GM21737 (cell line): ENCODE data around the gene FIZ1.
A peak's percentile ranks its signal among the peaks of the same experiment; 100 is the strongest.
"Not testable (repeated sequence)": the region's sequence is repeated elsewhere in the genome, so short reads cannot be mapped to it uniquely, and the experiment has no call there.

Source experiments
- ATAC-seq: cut with Tn5 transposase; IDR thresholded peaks from one replicate; pipeline ENCODE4 v1.9.1; 2021; ENCODE audit warnings: mild to moderate bottlenecking, moderate library complexity; ENCODE audit not compliant: unreplicated experiment

The FIZ1 gene

DNA sequence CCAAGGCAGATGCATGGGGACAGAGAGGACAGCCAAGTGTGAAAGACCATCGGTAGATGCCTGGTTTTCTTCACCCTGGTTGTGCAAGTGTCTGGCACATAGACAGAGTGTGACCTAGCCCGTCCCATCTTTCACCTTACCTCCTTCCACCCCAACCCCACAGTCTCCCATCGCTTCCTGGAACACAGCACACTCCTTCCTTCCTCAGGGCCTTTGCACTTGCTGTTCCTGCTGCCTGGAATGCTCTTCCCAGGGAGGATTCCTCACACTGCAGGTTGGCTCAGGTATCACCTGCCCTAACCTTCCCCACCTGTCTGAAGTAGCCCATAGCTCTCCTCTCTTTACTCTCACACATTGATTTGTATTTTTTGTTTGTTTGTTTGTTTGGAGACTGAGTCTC, 3.0 kb downstream of the FIZ1 start:
- ATAC-seq = no peak

DNA sequence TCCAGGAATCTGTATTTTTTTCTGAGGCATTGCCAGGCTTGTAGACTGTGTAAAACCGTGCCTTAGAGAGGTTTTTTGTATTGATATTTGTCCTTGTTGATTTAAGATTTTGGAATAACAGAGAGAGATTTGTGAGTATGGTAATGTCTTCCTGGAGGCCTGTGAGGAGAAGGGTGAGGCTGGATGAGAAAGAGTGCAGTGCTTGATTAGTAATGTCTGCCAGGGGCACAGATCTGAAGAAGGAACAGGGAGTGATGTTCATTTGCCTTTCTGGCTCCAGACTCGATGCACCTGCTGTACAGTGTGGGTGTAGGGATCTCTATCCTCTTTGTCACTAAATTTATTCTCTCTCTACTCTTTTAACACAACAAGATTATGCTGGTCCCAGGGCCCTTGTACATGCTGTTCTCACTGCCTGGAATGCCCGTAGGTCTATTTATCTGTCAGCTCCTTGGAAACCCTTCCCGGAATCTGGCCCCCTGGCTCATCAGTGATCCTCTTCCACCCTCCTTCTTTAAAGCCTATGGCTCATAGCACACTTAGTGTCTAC, 4.2 kb downstream of the FIZ1 start:
- no peak for ATAC-seq

DNA sequence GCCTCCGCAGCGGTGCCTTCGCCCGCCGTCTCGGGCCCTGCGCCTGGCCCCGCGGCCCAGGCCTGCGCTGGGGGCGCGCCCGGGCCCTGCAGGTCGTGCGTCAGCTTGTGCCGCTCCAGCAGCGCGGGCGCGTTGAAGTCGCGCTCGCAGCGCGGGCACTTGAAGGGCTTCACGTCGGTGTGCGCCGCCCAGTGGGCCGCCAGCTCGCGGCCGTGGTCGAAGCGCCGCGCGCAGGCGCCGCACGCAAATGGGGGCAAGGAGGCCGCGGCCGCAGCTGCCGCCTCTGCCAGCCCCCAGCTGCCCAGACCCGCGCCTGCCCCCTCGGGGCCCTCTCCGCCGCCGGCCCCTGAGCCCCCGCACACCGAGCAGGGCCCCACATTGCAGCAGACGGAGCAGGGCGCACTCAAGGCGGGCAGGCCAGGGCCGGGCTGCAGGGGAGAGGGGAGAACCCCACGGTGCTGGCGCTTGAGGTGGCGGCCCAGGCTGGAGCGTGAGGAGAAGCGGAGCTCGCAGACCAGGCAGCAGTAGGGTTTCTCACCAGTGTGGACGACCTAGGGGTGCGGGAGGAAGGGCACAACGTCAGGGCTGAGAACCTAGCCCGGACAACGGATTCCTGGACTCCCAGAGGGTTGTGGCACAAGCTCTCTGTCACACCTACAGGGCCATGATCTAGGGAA, 6.1 kb downstream of the FIZ1 start:
- no peak for ATAC-seq

DNA sequence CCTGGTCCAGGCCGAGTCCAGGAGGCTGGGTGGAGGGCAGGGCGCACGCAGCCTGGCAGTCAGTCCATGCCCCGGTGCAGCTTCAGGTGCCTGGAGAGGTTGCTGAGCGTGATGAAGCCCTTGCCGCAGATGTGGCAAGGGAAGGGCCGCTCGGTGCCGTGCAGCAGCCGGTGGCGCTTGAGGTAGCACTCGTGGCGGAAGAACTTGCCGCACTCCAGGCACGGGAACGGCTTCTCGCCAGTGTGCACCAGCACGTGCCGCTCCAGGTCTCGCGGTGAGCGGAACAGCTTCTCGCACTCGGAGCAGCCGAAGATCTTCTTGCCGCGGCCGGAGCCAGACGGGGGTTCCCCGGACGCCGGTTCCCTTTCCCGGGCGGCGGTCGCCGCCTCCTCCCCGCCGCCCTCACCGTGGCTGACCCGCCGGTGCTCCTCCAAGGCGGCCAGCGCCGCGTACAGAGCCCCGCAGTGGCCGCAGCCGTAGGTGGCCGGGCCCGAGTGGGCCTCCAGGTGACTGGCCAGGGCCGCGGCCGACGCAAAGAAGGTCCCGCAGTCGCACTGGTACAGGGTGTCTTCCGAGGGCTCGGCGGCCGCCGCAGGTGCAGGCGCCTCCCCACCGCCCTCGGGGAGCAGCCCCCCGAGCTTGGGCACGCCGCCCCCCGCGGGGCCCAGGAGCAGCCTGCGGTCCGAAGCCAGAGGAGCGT, 6.8 kb downstream of the FIZ1 start:
- ATAC-seq = no peak

DNA sequence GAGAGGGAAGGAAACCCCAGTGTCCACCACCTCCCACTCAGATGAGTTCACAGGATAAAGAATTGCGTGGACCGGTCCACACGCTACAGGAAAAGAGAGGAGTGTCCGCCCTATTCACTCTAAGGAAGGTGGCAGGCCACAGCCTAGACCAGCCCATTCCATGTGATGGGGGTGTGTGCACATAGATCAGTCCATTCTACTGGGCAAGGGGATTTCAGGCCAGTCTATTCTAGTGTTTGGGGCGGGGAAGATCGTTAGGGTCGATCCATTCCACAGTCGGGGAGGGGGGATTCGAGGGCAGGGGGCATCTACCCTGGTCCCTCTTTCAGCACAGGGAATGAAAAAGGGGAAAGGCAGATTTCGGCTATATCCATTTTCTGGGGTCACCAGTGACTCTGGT, 7.8 kb downstream of the FIZ1 start:
- no peak for ATAC-seq

DNA sequence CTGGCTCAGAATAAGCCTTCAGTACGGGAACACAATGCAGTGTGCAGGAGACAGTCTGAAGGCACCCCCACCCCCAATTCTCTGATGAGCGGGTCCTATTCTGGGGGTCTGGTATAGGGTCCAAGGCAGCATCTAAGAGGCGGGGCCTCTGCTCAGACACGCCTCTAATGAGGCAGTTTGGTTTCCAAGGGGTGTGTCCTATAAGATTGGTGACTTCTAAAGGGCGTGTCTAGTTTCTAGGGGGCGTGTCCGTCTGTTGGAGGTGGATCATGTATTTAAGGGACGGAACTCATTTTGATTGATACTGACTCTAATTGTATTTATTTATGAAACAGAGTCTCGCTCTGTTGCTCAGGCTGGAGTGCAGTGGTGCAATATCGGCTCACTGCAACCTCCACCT, 8.7 kb downstream of the FIZ1 start:
- no peak for ATAC-seq

DNA sequence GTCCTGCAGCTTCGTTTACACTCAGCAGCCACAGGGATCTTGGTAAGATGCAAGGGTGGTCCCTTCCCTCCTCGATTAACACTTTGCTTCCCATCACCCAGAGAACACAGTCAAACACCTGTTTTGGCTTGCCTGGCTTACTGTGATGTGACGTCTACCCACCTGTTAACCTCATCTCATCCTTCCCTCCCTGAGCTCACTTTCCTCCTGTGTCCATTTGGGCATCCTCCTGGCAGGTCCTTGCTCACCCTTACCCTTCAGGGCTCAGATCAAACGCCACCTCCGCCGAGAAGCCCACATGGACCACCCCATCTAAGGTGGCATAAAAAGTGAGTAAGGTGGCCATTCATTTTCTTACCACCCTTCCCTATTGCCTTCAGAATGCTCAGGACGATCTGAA, 9.2 kb downstream of the FIZ1 start:
- no peak for ATAC-seq

DNA sequence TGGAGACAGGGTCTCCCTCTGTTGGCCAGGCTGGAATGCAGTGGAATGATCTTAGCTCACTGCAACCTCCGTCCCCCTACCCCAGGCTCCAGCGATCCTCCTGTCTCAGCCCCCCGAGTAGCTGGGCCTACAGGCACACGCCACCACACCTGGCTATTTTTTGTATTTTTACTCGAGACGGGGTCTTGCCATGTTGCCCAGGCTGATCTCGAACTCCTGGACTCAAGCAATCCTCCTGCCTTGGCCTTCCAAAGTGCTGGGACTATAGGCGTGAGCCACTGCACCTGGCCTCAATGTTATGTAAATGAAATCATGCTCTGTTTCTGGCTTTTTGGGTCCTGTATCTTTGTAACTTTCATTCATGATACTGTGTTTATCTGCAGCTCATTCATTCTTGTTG, 10.6 kb downstream of the FIZ1 start:
- ATAC-seq = no peak

DNA sequence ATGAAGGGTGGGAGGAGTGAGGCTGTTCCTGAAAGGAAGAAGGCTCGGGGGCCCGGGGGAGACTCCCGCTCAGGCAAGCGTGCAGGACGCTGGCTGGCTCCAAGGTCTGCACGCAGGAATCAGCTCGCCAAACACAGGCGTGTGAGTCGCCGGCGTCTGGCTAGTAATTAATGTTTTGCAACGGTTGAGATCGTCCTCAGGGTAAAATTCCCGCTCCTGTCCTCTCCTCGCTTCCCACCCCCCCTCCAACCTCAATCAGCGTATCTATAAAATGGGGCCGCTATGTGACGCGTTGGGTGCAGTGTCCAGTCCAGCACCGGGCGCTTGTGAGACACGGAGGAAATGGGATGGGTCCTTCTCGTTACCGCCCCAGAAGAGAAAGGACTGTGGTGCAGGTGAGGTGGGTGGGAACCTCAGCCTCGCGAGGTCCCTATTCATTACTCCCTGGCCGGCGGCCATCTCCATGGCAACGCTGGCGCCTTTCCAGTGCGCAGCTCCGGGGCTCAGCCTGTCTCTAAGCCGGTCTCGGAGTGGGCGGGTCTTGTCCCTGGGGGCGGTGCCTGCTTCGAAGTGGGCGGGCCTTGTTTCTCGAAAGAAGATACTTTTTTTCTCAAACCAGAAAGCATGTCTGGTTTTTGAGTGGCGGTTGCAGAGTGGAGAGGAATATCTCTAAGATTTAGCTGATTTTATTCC, 12.2 kb downstream of the FIZ1 start:
- ATAC-seq = peak; percentile 72

DNA sequence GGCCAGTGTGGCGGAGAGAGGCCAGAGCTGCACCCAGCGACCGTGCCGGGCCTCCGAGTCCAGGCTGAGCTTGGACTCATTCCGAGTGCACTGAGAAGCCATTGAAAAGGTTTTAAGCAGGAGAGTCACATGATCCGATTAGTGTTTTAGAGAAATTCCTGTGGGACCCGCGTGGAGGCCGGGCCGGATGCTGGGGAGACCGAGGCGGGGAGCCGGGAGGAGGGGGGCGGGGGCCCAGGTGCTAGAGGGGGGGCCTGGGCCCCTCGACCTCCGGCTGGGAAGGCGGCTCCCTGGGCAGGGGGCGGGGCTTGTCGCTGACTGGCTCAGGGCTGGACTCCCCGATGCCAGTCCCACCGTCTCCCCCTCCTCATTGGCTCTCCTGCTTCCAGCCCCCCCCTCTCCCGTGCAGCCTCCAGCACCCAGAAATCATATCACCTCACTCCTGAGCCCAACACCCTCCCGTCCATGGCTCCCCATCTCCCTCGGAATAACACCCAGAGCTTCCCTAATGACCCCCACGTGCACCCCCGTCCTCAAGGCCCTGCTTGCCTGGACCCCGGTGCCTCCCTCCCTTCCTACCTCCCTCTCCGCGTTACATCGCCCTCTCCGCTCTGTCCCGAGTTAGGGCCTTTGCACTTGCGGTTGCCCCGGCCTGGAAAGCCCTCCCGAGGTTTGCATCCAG, 13.5 kb downstream of the FIZ1 start:
- ATAC-seq = no peak

DNA sequence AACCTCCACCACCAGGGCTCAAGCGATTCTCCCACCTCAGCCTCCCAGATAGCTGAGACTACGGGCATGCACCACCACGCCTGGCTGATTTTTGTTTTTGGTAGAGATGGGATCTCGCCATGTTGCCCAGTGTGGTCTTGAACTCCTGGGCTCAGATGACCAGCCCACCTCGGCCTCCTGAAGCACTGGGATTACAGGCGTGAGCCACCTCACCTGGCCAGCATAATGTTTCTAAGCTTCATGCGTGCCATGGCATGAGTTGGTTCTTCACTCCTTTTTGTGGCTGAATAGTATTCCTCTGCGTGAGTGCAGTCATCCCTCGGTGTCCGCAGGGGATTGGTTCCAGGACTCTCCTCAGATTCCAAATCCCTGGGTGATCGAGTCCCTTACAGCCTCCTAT, 14.4 kb downstream of the FIZ1 start:
- no peak for ATAC-seq

DNA sequence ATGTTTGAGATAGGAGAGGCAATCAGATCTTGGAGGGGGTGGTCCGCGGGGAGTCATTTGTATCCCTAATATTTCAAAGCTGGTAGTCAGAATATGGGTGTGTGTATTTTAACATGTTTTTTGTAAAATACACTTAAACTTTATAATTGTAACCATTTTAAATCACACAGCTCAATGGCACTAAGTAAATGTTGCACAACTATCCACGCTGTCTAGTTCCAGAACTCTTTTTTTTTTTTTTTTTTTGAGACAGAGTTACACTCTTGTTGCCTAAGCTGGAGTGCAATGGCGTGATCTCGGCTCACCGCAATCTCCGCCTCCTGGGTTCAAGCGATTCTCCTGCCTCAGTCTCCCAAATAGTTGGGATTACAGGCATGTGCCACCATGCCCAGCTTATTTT, 15.4 kb downstream of the FIZ1 start:
- not testable (repeated sequence) for ATAC-seq

DNA sequence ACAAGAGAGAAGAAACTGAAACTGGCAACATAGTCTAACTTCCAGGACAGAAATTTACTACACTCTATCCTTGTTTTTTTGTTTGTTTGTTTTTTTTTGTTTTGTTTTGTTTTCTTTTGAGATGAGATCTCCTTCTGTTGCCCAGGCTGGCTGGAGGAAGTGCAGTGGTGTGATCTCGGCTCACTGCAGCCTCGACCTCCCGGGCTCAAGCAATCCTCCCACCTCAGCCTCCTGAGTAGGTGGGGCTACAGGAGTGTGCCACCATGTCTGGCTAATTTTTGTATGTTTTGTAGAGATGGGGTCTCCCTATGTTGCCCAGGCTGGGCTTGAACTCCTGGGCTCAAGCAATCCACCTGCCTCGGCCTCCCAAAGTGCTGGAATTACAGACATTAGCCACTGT, 17.0 kb downstream of the FIZ1 start:
- not testable (repeated sequence) for ATAC-seq

DNA sequence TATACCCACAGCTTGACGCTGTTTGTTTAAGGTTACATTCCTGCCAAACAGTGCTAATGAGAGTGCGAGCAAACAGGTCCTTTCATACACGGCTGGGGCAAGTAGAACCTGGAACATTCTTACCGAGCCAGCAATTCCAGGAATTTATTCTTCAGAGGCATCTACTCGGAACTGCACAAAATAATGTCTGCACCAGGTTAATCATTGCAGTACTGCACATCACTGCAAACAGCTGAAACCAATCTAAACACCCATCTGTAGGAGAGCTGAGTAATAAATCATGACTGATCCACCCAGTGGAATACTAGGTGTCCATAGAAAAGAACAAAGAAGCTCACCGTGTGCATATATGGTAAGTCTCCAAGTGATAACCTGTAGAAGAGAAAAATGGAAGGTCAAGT, 17.5 kb downstream of the FIZ1 start:
- ATAC-seq = no peak

DNA sequence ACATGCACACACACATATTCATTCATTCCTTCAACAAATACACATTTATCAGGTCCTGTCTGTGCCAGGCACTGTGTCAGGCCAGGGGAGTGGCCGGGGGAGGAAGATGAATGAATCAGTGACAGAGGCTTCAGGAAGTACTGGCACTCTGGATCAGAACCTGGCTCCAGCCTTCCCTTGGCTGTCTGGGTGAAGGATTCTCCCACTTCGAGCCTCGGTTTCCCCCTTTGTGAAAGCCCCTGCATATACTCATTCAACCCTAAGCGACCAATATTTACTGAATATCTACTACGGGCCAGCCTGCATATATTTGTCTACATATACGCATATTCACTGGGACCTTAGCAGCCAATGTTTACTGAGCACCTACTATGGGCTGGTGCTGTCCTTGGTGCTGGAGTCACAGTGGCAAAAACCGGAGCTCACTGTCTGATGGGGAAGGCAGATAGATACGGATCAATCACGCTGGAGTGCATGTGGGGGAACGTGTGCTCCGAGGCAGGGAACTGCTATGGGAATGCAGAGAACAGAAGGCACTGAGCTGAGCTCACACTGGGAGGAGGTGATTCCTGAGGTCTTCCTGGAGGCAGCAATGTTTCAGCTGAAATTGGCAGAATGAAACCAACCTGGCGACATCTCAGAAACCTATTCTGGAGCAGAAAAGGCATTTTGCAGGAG, 18.0 kb downstream of the FIZ1 start:
- no peak for ATAC-seq

DNA sequence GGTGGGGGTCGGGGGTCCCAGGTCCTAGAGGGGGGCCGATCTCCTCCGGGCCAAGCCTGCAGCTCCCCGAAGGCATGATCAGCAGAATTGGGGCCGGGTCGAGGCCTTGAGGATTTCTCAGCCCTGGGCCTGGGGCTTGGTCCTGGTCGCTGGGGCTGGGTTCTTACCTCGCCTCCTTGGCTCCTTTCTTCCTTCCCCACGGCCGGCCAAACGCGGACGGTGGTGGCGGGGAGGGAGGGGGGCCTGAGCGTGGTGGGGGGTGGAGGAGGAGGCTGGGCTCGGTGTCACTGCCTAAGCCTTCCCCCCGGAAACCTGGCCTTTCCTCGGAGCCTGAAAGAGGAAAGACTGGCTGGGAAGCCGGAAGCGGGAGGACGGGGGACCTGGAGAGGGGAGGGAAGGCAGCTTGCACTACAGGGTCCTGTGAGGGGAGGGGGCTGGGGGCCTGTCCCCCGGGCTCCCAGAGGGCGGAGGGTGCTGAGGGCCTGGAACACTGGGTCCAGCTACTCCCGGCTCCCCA, 18.6 kb downstream of the FIZ1 start, which contains the start of gene ZNF579:
ZNF579 (minus strand) TSS at position 221 of the 517 bp plus-strand sequence. CDS start 1,209 bp downstream, outside the sequence.
- ATAC-seq = no peak

DNA sequence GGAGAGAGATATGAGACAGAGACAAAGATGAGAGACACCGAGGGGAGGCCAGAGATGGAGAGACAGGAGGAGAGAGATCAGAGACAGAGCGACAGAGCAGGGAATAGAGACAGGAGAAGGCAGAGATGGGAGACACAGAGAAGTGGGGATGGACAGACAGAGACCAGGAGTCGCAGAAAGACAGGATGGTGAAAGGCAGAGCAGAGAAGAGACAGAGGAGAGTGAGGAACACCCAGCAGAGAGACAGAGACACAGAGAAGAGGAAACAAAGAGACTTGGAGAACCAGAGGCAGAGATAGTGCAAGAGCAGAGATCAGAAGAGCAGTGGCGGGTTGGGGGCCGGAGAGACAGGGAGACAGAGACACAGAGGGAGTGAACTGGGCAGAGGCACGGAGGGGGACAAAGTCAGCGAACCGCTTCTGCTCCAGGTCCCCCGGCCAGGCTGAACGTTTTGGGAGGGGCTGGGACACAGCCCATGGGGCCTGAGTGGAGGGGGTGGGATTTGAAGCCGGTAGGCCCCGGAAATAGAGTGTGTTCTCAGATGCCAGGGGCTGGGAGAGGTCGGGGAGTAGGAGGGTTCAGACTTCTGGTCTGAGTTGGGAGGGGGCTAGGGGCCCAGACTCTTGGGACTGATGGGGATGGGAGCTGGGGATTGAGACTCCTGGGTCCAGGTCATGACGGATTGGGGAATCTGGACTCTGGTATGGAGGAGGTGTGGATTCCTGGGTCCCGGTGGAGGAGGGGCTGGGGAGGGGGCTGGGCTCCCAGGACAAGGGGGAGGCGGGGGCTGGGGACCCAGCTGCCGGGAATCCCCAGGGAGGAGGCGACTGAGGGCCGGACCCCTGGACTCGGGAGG, 19.3 kb downstream of the FIZ1 start:
- no peak for ATAC-seq

DNA sequence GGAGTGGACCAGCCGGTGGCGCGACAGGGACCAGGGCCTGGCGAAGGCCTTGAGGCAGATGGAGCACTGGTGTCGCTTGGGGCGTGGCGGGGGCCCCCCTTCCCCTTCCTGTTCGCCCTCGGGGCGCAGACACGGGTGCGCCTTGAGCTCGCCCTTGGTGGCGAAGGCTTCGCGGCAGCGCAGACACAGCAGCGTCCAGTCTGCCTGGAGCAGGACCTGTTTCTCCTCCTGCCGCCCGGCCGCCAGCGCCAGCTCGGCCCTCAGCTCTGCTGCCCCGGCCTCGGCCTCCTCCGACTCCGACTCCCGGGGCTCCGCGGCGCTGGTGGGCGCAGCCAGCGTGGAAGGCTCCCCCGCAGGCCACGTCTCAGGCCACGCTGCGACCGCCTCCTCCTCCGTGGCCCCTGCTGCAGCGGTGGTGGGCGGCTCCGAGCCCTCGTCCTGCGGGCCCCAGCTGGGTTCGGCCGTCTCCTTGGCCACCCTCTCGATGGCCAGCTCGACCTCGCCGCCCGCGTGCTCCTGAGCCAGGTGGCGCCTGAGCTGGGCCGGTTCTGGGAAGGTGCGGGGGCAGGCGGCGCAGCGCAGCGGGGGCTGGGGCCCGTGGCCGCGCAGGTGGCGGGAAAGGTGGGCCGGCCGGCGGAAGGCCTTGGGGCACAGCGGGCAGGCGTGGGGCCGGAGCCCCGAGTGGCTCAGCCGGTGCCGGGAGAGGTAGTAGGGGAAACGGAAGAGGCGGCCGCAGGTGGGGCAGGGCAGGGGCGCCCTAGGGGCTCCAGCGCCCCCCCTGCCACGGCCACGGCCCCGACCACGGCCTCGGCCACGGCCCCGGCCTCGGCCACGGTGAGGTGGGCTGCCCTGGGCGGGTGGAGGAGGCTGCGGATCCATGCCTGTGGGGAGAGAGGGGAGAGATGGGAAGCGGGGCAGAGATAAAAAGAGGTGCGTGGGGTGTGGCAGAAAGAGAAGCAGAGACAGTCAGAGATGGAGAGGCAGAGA, 20.3 kb downstream of the FIZ1 start:
- ATAC-seq = no peak
